ENCODE data around the gene EGLN3. TPM values are rescaled to one million over a fixed set of nuclear protein-coding genes. Genes with fewer than 3 reads are reported as not detected.

EGLN3 gene
- total and polyA plus RNA-seq, 10 of the 15 experiments (the other 5 are each of a cell fraction or from before 2014, with no cell fraction given), result 0.42 to 8.1 (median 2.0) TPM

GRCh38 chr14:33911046-33911445 is 39.8 kb downstream of the EGLN3 start (continued):
- TF ChIP-seq MYC (IDR thresholded peaks at IDR 0.05; ENCODE audit: insufficient read depth, insufficient read length, insufficient replicate concordance, low read length, severe bottlenecking) (no peak), NBN (IDR thresholded peaks at IDR 0.05) (no peak)

- TF ChIP-seq JUNB (IDR thresholded peaks at IDR 0.05) (no peak), ZBTB11 (CRISPR knock-in tag; IDR thresholded peaks at IDR 0.05) (no peak), SREBF1 (IDR thresholded peaks at IDR 0.05; ENCODE audit: low read length) (no peak), WRNIP1 (IDR thresholded peaks at IDR 0.05; ENCODE audit: borderline replicate concordance, low read depth, low read length) (no peak), YBX1 (IDR thresholded peaks at IDR 0.05) (no peak), RAD21 (IDR thresholded peaks at IDR 0.05; ENCODE audit: insufficient read depth, low read depth, low read length) (no peak), RUNX3 (IDR thresholded peaks at IDR 0.05; ENCODE audit: low read length) (no peak), SIN3A (IDR thresholded peaks at IDR 0.05; ENCODE audit: low read depth, low read length) (no peak)
- TF ChIP-seq, protein P1, sequence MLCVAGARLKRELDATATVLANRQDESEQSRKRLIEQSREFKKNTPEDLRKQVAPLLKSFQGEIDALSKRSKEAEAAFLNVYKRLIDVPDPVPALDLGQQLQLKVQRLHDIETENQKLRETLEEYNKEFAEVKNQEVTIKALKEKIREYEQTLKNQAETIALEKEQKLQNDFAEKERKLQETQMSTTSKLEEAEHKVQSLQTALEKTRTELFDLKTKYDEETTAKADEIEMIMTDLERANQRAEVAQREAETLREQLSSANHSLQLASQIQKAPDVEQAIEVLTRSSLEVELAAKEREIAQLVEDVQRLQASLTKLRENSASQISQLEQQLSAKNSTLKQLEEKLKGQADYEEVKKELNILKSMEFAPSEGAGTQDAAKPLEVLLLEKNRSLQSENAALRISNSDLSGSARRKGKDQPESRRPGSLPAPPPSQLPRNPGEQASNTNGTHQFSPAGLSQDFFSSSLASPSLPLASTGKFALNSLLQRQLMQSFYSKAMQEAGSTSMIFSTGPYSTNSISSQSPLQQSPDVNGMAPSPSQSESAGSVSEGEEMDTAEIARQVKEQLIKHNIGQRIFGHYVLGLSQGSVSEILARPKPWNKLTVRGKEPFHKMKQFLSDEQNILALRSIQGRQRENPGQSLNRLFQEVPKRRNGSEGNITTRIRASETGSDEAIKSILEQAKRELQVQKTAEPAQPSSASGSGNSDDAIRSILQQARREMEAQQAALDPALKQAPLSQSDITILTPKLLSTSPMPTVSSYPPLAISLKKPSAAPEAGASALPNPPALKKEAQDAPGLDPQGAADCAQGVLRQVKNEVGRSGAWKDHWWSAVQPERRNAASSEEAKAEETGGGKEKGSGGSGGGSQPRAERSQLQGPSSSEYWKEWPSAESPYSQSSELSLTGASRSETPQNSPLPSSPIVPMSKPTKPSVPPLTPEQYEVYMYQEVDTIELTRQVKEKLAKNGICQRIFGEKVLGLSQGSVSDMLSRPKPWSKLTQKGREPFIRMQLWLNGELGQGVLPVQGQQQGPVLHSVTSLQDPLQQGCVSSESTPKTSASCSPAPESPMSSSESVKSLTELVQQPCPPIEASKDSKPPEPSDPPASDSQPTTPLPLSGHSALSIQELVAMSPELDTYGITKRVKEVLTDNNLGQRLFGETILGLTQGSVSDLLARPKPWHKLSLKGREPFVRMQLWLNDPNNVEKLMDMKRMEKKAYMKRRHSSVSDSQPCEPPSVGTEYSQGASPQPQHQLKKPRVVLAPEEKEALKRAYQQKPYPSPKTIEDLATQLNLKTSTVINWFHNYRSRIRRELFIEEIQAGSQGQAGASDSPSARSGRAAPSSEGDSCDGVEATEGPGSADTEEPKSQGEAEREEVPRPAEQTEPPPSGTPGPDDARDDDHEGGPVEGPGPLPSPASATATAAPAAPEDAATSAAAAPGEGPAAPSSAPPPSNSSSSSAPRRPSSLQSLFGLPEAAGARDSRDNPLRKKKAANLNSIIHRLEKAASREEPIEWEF (IDR thresholded peaks at IDR 0.05; ENCODE audit: insufficient replicate concordance, low read depth, low read length), result no peak
- WGBS (ENCODE audit: insufficient coverage, insufficient replicate concordance, low lambda C conversion rate, missing lambda C conversion rate), result 69% methylated on average over 8 of the region's 8 CpGs
- ATAC-seq, result no peak
Measured at GRCh38 chr14:33910435-33910834, 40.4 kb downstream of the EGLN3 start.

More at GRCh38 chr14:33910435-33910834, 40.4 kb downstream of the EGLN3 start:
- in situ Hi-C loops (cut with MboI), result no loop called here
- Histone ChIP-seq H3K9me3 (replicated peaks; ENCODE audit: control insufficient read depth, insufficient read depth, low read length) (no peaks in the 10 kb centered on the region; the same call in 2 of the 3 replicates), H3K36me3 (ENCODE audit: control insufficient read depth in 2 of 2, insufficient read depth in 2 of 2, low read length in 1 of 2) (no peaks in the 10 kb centered on the region), H3K4me2 (ENCODE audit: control insufficient read depth, insufficient read depth) (no peak overlapping the region), H2AFZ (ENCODE audit: control insufficient read depth, low read depth, low read length) (no peak overlapping the region), H3K27me3 (replicated peaks in 1 of 2; ENCODE audit: control insufficient read depth in 2 of 2, insufficient read depth in 2 of 2, low read length in 1 of 2) (no peaks in the 10 kb centered on the region), H3K4me1 (ENCODE audit: control insufficient read depth, insufficient read depth, low read length) (no peaks in the 10 kb centered on the region), H3K4me3 (no peak overlapping the region), H3K9ac (ENCODE audit: control insufficient read depth, insufficient read depth, low read length) (no peak overlapping the region), H4K20me1 (ENCODE audit: control insufficient read depth, insufficient read depth) (no peaks in the 10 kb centered on the region), H3K79me2 (ENCODE audit: control insufficient read depth, insufficient read depth, low read length) (no peaks in the 10 kb centered on the region), H3K27ac (ENCODE audit: control insufficient read depth, insufficient read depth) (no peak overlapping the region)
- intact Hi-C loops (cut with micrococcal nuclease; ENCODE audit: unreplicated experiment), result no loop called here
- SMC1A ChIA-PET (ENCODE audit: uncharacterized antibody, unreplicated experiment), result interaction anchor here (0.9 to 4.8 kb wide), 13 partner anchors 14 to 188 kb away, joined by 3 to 24 read pairs (median 4); no protein-coding TSS in a partner anchor
- POLR2A ChIA-PET, result interaction anchor here (0.8 kb wide), 1 partner anchor 12 kb away, joined by 4 read pairs; no protein-coding TSS in a partner anchor
- CTCF ChIA-PET, result interaction anchor here (1.1 to 3.6 kb wide), 8 partner anchors 14 to 318 kb away, joined by 3 to 20 read pairs (median 4); no protein-coding TSS in a partner anchor
- RAD21 ChIA-PET (ENCODE audit: unreplicated experiment), result interaction anchor here (0.6 to 1.9 kb wide), 6 partner anchors 35 to 340 kb away, joined by 3 to 8 read pairs (median 4); no protein-coding TSS in a partner anchor
- FAIRE-seq (no peak), DNase-seq (ENCODE audit: low read depth, low spot score) (no peak)
- no TSS peak for BruUV-seq (replicated peaks)

All from GM12878 (cell line).